Measurements from ENCODE around the gene NPR1.
"Not testable (repeated sequence)": the region's sequence is repeated elsewhere in the genome, so short reads cannot be mapped to it uniquely, and the experiment has no call there.

The NPR1 gene

GRCh38 chr1:153633754-153634665, 44.5 kb upstream of the NPR1 start, which contains the start of gene CHTOP:
TSS of gene CHTOP (plus strand) at chr1:153634066. CDS start at chr1:153636589, 2,523 bp downstream.
- no peak for TF ChIP-seq CTCF (IDR thresholded peaks at IDR 0.05; ENCODE audit: low read depth, low read length, missing control alignments)
- in situ Hi-C loops (cut with HindIII; ENCODE audit: low sequenced_read_pairs), result no loop called here
- H3K4me3 ChIP-seq (ENCODE audit: low read depth, low read length), result peak within 1 kb of the TSS; percentile 99
- peak; percentile 98 for DNase-seq (ENCODE audit: low read depth)

GRCh38 chr1:153635872-153636271, 42.6 kb upstream of the NPR1 start:
- in situ Hi-C loops (cut with HindIII; ENCODE audit: low sequenced_read_pairs), result no loop called here
- DNase-seq (ENCODE audit: low read depth), result no peak
- peak overlapping the region; percentile 99 for H3K4me3 ChIP-seq (ENCODE audit: low read depth, low read length)
- TF ChIP-seq CTCF (IDR thresholded peaks at IDR 0.05; ENCODE audit: low read depth, low read length, missing control alignments), result no peak

GRCh38 chr1:153636312-153636711, 42.2 kb upstream of the NPR1 start:
- DNase-seq (ENCODE audit: low read depth), result no peak
- no peak overlapping the region for H3K4me3 ChIP-seq (ENCODE audit: low read depth, low read length)
- in situ Hi-C loops (cut with HindIII; ENCODE audit: low sequenced_read_pairs), result no loop called here
- no peak for TF ChIP-seq CTCF (IDR thresholded peaks at IDR 0.05; ENCODE audit: low read depth, low read length, missing control alignments)

- no peak for DNase-seq (ENCODE audit: low read depth)
- no peak for TF ChIP-seq CTCF (IDR thresholded peaks at IDR 0.05; ENCODE audit: low read depth, low read length, missing control alignments)
- no peak overlapping the region for H3K4me3 ChIP-seq (ENCODE audit: low read depth, low read length)
- in situ Hi-C loops (cut with HindIII; ENCODE audit: low sequenced_read_pairs), result no loop called here
Measured at GRCh38 chr1:153638261-153638660, 40.2 kb upstream of the NPR1 start.

- in situ Hi-C loops (cut with HindIII; ENCODE audit: low sequenced_read_pairs), result no loop called here
- no peak for TF ChIP-seq CTCF (IDR thresholded peaks at IDR 0.05; ENCODE audit: low read depth, low read length, missing control alignments)
- DNase-seq (ENCODE audit: low read depth), result no peak
- no peak overlapping the region for H3K4me3 ChIP-seq (ENCODE audit: low read depth, low read length)
Measured at GRCh38 chr1:153639280-153639679, 39.2 kb upstream of the NPR1 start.

GRCh38 chr1:153640213-153640612, 38.3 kb upstream of the NPR1 start:
- H3K4me3 ChIP-seq (ENCODE audit: low read depth, low read length); in situ Hi-C loops (cut with HindIII; ENCODE audit: low sequenced_read_pairs); DNase-seq (ENCODE audit: low read depth): not testable (repeated sequence)

- in situ Hi-C loops (cut with HindIII; ENCODE audit: low sequenced_read_pairs), result no loop called here
- no peak for DNase-seq (ENCODE audit: low read depth)
- TF ChIP-seq CTCF (IDR thresholded peaks at IDR 0.05; ENCODE audit: low read depth, low read length, missing control alignments), result no peak
- no peak overlapping the region for H3K4me3 ChIP-seq (ENCODE audit: low read depth, low read length)
Measured at GRCh38 chr1:153640861-153641260, 37.6 kb upstream of the NPR1 start.

All from astrocyte of the cerebellum (primary cell).